Stimulated activated CD4-positive, alpha-beta T cell treated with anti-CD3 and anti-CD28 coated beads, Interleukin-12 subunit alpha, Interleukin-12 subunit beta, amount 100 ng/mL, for 48 hours (primary cell): ENCODE results near the gene IL36B.
"Not testable (repeated sequence)": the region's sequence is repeated elsewhere in the genome, so short reads cannot be mapped to it uniquely, and the experiment has no call there.

Source experiments
- DNase-seq, 3 donors: peaks; one replicate each; pipeline ENCODE4 v3.0.0-alpha.2; 2020; ENCODE audit warnings: low read depth in 2 of 3, low spot score in 1 of 3

IL36B gene

GRCh38 chr2:113052396-113052917, at the start of gene IL36B:
Gene IL36B, minus strand, starts transcription at chr2:113052867.
- DNase-seq = no peak

DNA sequence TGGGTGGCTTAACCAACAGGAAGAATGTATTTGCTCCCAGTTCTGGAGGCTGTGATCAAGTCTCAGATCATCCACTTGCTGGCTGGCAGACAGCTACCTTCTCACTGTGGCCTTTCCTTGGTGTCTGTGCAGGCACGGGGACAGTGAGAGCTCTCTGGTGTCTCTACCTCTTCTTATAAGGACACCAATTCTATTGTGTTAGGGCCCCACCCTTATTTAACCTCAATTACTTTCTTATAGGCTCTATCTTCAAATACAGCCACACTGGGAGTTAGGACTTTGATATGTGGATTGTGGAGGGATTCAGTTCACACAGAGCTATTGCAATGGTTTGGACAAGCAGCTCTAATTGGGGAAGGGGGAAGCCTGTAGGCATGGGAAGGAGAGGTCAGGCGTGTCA, 49.5 kb upstream of the IL36B start:
- DNase-seq = no peak

DNA sequence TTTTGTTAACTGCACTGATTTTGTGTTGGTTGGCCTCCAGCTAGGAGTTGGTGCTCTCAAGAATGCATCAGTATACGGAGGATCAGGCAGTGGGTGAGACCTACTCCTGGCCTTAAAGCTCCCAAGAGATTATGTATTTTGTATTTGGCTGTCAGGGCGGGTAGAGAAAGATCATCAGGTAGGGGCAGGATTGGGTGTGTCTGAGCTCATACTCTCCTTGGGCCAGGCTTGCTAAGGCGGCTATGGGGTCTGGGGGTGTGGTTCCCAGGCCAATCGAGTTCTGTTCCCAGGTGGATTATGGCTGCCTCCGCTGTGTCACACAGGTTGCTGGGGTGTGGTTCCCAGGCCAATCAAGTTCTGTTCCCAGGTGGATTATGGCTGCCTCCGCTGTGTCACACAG, 45.9 kb upstream of the IL36B start:
- no peak for DNase-seq

- DNase-seq = no peak
These were observed 45.4 kb upstream of the IL36B start for GRCh38 chr2:113098041-113098440.

GRCh38 chr2:113096842-113097618, 44.4 kb upstream of the IL36B start:
- DNase-seq = not testable (repeated sequence)

DNA sequence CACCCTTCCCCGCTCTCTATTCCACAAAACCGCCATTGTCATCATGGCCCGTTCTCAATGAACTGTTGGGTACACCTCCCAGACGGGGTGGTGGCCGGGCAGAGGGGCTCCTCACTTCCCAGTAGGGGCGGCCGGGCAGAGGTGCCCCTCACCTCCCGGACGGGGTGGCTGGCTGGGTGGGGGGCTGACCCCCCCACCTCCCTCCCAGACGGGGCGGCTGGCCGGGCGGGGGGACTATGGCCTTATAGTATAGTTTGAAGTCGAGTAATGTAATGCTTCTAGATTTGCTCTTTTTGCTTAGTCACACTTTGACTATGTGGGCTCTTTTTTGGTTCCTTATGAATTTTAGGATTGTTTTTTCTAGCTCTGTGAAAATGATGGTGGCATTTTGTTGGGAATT, 43.6 kb upstream of the IL36B start:
- not testable (repeated sequence) for DNase-seq

- DNase-seq = no peak
These were observed 40.9 kb upstream of the IL36B start for GRCh38 chr2:113093613-113093977.

DNA sequence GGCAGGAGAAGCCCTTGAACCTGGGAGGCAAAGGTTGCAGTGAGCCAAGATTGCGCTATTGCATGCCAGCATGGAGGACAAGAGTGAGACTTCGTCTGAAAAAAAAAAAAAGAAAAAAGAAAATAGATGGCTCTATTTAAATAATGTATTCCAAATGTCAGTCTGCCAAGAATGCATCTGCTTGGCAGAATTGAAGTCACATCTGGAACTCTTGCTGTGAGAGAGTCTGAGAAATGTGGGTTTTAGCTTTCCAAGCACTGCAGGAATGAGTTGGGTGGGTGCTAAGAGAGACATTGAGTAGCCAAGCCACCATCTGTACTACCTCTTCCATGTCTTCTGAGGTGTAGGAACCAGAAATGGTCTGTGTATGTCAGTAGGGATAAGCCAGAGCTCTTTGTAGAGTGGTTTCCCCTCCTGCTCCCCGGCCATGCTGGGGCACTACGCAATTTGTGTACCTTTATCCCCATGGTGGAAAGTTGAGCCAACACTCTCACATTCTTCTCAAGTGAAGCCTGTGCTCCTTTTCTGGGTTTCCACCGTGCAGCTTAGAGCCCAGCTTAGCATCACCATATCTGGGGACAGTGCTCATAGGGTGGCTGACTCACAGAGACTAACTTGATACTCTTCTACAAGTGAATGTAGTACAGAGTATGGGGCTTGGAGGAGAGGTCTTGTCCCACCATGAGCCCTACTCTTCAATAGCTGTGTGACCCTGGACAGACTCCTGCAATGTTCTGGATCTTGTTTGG, 40.4 kb upstream of the IL36B start:
- no peak for DNase-seq

- no peak for DNase-seq
These were observed 38.7 kb upstream of the IL36B start for GRCh38 chr2:113091231-113091896.

DNA sequence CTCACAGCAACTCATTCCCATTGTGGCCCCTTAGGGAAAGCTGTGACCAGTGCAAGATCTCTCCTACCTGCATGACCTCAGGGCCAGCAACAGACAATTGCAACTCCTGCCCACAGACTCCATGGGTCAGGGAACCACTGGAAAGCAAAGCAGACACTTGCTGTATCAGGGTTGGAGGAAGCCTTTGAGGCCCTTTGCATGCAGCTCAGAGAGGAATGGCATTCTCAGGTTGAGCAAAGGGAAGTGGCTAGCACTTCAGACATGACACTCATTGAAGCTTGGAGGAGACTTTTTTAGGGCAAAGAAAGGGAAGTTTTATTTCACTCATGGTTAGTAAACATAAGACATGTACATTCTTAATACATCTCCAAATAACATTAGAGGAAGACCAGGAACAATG, 37.2 kb upstream of the IL36B start:
- DNase-seq = no peak

DNA sequence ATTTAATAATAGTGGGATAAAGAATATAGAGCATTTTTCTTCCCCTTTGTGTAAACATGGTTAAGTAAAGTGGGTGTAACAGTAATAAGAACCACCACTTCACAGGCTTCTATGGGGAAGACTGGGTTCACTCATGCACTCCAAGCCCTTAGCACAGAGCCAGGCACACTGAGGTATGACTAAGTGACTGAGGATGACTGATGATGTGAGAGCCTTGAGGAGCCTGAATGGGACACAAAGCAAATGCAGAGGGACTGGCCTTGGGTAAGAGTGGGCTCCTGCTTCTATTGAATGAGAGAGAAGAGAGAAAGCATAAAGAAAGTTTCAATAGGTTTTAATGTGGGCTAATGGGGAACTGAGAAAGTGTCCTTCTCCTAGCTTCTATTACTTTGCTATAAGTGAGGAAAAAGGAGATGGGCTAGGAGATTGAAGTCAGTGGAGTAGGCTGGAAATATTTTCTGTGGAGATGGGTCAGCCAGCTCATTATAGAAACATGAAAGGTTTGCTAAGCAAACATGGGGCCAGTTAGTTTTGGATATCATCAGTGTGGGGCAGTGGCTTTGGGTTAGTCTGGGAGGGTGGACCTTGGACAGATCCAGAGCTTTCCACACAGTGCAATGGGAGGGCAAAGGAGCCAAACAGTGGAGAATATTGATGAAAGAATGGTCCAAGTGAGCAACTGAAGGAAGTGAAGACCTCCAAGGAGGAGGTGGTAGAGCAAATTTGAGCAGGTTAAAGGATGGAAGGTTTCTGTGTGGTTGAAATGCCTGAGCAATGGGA, 35.7 kb upstream of the IL36B start:
- no peak for DNase-seq

- no peak for DNase-seq
These were observed 32.9 kb upstream of the IL36B start for GRCh38 chr2:113085542-113085941.

GRCh38 chr2:113084249-113085000, 31.8 kb upstream of the IL36B start:
- DNase-seq = no peak

- DNase-seq = no peak
These were observed 30.6 kb upstream of the IL36B start for GRCh38 chr2:113083296-113083695.

DNA sequence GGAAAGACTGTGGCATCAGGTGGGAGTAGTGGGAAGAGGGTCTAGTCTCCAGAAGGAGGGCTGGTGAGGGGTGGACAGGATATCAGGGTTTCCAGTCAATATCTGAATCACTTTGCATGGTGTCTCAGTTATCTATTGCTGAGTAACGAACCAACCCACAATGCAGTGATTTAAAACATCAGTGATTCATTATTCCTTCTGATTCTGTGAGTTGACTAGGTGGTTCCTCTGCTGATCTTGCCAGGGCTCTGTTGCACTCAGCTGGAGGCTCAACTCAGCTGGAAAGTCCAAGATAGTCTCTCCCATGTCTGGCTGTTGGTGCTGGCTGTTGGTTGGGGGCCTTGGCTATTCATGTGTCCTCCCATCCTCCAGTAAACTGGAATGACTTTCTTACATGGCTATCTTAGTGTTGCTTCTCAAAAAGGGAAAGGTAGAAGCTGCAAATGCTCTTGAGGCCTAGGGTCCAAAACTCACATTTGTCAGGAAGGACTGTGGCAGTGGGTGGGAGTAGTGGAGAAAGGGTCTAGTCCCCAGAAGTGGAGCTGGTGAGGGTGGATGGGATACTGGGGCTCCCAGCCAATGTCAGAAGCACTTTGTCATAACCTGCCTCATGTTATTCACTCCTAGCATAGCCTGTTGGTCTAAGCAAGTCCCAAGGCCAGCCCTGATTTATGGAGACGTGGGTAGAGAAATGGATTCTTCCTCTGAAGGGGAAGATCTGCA, 29.0 kb upstream of the IL36B start:
- DNase-seq = no peak

DNA sequence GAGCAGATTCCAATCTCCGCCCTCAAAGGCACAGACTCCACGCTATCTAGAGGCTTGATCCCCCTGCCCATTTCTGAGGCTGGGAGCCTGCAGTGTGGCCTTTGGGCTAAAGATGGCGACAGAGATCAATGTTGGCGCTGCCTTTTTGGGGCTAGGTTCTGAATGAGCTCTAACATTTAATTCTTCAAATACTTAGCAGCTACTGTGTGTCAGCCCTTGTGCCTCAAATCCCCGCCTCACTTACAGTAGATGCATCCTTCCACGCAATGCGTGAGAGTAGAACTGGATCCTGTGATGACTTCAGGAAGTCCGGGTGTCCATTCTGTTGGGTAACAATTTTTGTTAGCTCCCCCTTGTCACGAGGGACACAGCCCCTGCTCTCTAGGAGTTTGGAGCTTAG, 27.5 kb upstream of the IL36B start:
- DNase-seq = peak; percentile 24 to 70 (median 41)

DNA sequence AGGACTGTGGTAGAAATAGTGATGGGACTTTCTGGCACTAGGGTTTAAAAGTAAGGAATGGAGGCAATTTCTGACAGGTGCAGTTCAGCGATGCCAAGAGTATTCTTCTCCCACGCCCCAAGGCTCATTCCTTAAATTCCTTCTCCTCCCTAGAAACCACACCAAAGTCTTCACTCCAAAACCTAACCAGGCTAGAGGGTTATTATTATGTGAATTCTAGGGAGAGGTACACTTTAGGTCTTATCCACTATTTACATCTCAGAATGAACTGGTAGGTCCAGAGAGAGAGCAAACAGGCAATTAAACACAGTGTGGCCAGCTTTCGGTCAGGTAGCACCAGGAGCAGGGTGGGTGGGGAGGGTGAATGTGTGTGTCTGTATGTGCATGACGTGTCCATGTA, 26.5 kb upstream of the IL36B start:
- DNase-seq = no peak

DNA sequence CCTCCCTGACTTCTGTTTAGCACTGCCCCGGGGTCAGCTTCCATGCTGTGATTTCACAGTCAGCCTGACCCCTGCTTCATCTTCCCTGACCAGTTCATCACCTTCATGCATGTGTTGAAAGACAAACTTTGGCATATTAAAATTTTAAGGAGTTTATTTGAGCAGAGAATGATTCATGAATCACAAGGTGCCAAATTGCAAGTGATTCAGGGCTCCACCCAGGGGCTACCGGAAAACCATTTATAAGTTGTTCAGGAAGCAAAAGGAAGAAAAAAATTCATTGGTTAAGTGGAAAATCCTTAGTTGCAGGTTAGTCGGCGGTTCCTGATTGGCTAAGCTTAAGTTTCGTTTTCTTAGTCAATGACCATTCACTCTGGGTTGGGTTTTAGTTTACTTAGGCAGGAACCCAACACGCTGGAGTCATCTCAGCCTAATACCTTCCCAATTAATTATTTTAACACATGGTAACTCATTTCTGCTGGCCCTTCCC, 25.7 kb upstream of the IL36B start:
- DNase-seq = no peak

DNA sequence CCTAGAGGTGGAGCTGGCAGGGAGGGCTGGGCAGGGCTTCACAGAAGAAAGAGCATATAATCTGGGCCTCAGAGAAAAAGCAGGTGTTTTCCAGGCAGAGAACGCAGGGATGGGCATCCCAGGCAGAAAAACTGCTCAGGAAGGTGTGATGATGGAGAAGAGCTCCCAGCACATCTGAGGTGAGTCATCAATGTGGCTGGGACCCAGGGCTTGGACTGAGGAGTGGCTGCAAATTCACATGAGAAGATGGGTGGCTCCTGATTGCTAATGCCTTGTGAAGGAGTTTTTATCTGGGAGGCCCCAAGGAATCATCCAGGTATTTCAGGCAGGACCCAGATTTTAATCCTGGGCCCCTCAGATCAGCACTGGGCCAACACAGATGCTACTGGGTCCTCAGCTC, 25.3 kb upstream of the IL36B start:
- no peak for DNase-seq
